Subcutaneous adipose tissue (tissue), 4 donors: ENCODE measurements around the gene GNG13. TPM values are rescaled to one million over a fixed set of nuclear protein-coding genes. Genes with fewer than 3 reads are reported as not detected.

Experiments
- CTCF ChIP-seq: fragments of 450-650 bp; IDR thresholded peaks from one replicate; pipeline ENCODE4 v1.5.1; 2016; ENCODE audit warnings: low read depth, mild to moderate bottlenecking, control low read depth, antibody characterized with exemption, moderate library complexity
- total RNA-seq, 4 donors: library from RNA; depleted of rRNA; stranded (reverse); fragments of >200 nt; gene quantifications; one replicate each; pipeline ENCODE4 v1.1.0, GENCODE V29; 2016

Gene GNG13
- total RNA-seq, 4 donors from 2014 or later: not detected

DNA sequence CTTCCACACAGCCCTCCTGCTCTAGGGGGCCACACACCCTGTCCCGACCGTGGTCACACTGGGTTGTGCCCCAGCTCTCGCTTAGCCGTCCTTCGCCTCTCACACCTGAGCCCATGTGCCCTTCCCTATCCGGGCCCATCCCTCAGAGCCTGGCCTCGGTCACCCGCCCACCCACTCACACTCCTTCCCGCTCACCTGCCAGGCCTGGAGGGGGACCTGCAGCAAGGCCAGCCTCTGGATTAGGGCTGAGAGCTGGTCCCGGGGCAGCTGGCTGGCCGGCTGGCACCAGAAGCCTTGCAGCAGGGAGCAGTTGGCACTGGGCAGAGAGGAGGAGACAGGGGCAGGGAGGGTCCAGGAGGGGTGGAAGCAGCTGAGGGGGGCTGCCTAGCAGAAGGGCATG lies 22.1 kb downstream of the GNG13 start:
- no peak for TF ChIP-seq CTCF

DNA sequence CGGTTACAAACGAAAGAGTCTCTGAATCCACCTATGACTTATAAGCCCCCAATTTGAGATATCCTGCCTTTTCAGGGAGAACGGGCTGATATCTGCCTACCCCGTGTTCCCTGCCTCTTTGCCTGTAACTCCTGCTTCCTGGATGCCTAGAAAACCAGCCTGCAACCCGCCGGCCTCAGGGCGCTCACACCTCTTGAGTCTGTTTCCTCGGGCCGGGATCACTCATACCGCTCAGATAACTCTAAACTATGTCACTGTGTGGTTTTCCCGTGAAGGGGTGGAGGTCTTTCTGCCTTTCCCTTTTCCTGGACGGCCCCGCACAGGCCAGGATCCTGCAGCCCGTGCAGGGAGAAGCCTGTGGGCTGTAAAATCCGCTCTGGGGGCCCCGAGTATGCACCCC lies 22.7 kb downstream of the GNG13 start:
- TF ChIP-seq CTCF: no peak

- no peak for TF ChIP-seq CTCF
Measured at GRCh38 chr16:776824-777223, 23.7 kb downstream of the GNG13 start.

DNA sequence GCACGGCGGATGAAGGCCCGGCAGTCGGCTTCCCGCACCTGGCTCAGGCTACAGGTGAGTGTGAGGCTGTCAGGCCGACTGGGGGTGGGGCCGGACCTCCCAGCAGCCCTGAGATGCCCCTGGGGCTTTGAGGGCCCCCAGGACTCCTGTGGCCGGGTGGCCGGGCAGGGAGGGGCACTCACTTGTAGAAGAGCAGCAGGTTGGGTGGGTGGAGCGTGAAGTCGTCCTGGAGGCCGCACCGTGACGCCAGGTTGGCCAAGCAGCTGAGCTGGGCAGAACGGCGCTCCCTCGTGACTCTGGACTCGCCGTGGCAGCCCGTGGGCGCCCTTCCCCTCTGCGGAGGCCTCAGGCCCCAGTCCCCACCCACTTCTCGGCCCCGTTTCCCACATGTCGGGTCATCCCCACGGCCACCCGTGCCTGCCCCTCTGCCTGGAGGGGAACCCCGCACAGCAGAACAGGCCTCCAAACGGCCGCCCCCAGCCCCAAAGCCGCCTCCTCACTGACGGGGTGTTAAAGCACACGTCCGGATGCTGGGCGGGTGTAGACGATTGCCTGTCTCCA lies 25.2 kb downstream of the GNG13 start:
- no peak for TF ChIP-seq CTCF

DNA sequence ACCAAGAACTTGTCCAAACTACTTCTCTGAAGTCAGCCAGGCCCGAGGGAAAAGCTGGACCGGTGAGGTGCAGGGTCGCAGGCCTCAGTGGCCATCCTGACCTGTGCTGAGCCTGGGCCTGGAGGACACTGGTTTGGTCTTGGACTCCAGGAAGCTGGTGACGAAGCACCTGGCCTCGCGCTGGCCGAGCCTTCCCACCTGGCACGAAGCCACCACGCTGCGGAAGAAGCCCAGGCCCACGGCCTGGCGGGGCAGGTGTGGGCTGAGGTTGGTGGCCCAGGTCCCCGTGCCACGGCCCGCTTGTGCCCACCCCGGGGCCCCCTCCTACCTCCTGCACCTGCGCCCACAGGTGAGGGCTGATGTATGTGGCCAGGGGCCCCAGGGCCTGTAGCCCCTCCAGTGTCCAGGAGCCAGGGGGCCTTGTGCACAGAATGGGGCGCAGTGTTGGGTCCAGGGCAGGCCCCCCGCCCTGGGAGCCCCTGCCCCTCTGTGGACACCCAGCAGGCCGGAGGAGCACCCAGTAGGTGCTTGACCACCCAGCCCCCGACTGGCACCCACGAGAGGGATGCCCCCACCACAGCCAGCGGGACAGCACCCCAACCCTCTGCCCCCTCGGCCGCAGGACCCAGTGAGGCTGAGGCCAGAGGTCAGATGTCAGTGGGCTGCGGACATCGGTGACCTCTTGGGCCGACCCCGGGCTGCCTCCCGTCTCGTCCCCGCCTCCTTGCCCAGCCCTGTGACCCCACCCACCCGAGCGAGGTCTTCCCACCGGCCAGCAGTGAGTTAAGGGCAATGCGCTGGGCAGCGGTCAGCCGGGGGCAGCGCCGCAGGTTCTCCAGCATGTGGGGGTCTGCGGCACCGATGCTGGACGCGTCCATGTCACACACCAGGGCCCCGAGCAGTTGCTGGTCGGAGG lies 26.2 kb downstream of the GNG13 start:
- TF ChIP-seq CTCF: no peak

GRCh38 chr16:772959-773358 lies 27.6 kb downstream of the GNG13 start:
- no peak for TF ChIP-seq CTCF

- no peak for TF ChIP-seq CTCF
Measured at GRCh38 chr16:770411-770810, 30.1 kb downstream of the GNG13 start.
